OCI-LY3 (cell line): ENCODE measurements around the gene FOXJ3.

Experiments
- H2AFZ ChIP-seq: fragments of 200-600, 300-600 bp; shearing (Covaris generic); 2 replicates; pipeline ENCODE4 v1.6.0; 2014; ENCODE audit warnings: antibody characterized with exemption, low read depth, low read length
- H3K27ac ChIP-seq: fragments of 200-600, 300-600 bp; sonication (generic); 2 replicates; pipeline ENCODE4 v1.5.1; 2014; ENCODE audit warnings: mild to moderate bottlenecking, low read length, moderate library complexity, mixed read lengths
- H3K27me3 ChIP-seq: fragments of 200-600, 300-600 bp; sonication (generic); 2 replicates; pipeline ENCODE4 v1.6.1; 2014; ENCODE audit warnings: low read depth, low read length, mixed read lengths
- H3K36me3 ChIP-seq: fragments of 200-600, 300-600 bp; sonication (generic); replicated peaks from 2 replicates; pipeline ENCODE3; 2014; ENCODE audit warnings: low read depth, low read length, mixed read lengths
- H3K4me1 ChIP-seq: fragments of 300-600, 200-600 bp; sonication (generic); 2 replicates; pipeline ENCODE4 v1.6.1; 2014; ENCODE audit warnings: low read length, mixed read lengths
- H3K4me2 ChIP-seq: fragments of 200-600, 300-600 bp; sonication (generic); 2 replicates; pipeline ENCODE4 v1.6.1; 2014; ENCODE audit warnings: low read length, mixed read lengths
- H3K4me3 ChIP-seq: fragments of 300-600, 200-600 bp; sonication (generic); 2 replicates; pipeline ENCODE4 v1.5.1; 2014; ENCODE audit warnings: antibody characterized with exemption, mild to moderate bottlenecking, low read length, moderate library complexity
- H3K79me2 ChIP-seq: fragments of 300-600, 200-600 bp; shearing (Covaris generic); 2 replicates; pipeline ENCODE4 v1.6.1; 2014; ENCODE audit warnings: mild to moderate bottlenecking, low read length, mixed read lengths
- H3K9ac ChIP-seq: fragments of 300-600, 200-600 bp; shearing (Covaris generic); 2 replicates; pipeline ENCODE4 v1.6.0; 2014; ENCODE audit warnings: mild to moderate bottlenecking, low read length, moderate library complexity
- H3K9me3 ChIP-seq: fragments of 200-600, 300-600 bp; shearing (Covaris generic); 2 replicates; pipeline ENCODE4 v1.6.1; 2014; ENCODE audit warnings: low read length, mixed read lengths; ENCODE audit not compliant: insufficient read depth
- H4K20me1 ChIP-seq: fragments of 200-600, 300-600 bp; sonication (generic); 2 replicates; pipeline ENCODE4 v1.6.1; 2016; ENCODE audit warnings: low read length, mixed read lengths; ENCODE audit not compliant: insufficient read depth
- CTCF ChIP-seq: fragments of 200-600, 300-600 bp; sonication (generic); IDR thresholded peaks from 2 replicates; pipeline ENCODE4 v1.5.1; 2014; ENCODE audit warnings: antibody characterized with exemption, low read length, low read depth
- EZH2phosphoT487 ChIP-seq: fragments of 200-600 bp; shearing (Covaris generic); IDR thresholded peaks from 2 replicates; pipeline ENCODE4 v1.6.1; 2018; ENCODE audit warnings: antibody characterized with exemption, mixed run types, low read depth

Gene FOXJ3

GRCh38 chr1:42368096-42368795 lies 33.2 kb upstream of the FOXJ3 start:
- H4K20me1 ChIP-seq = no peaks in the 10 kb centered on the region
- no peak for TF ChIP-seq EZH2phosphoT487
- no peak for TF ChIP-seq CTCF
- H3K9ac ChIP-seq = no peak overlapping the region
- H3K4me1 ChIP-seq = no peaks in the 10 kb centered on the region
- no peaks in the 10 kb centered on the region for H3K9me3 ChIP-seq
- H3K79me2 ChIP-seq = no peaks in the 10 kb centered on the region
- H3K36me3 ChIP-seq = no peaks in the 10 kb centered on the region
- no peaks in the 10 kb centered on the region; the same call in 1 of the 2 replicates for H3K27me3 ChIP-seq
- H3K4me3 ChIP-seq = no peak overlapping the region
- H3K27ac ChIP-seq = no peak overlapping the region
- H2AFZ ChIP-seq = no peak overlapping the region
- no peak overlapping the region for H3K4me2 ChIP-seq

- H4K20me1 ChIP-seq = no peaks in the 10 kb centered on the region
- no peak overlapping the region for H3K9ac ChIP-seq
- no peaks in the 10 kb centered on the region for H3K36me3 ChIP-seq
- H3K4me3 ChIP-seq = no peak overlapping the region
- H3K4me1 ChIP-seq = no peaks in the 10 kb centered on the region
- H3K4me2 ChIP-seq = no peak overlapping the region
- H3K9me3 ChIP-seq = no peaks in the 10 kb centered on the region
- no peak overlapping the region for H3K27ac ChIP-seq
- H2AFZ ChIP-seq = no peak overlapping the region
- no peaks in the 10 kb centered on the region for H3K79me2 ChIP-seq
- no peaks in the 10 kb centered on the region; the same call in 1 of the 2 replicates for H3K27me3 ChIP-seq
- TF ChIP-seq EZH2phosphoT487 (no peak), CTCF (no peak)
Measured at GRCh38 chr1:42365118-42365517, 30.1 kb upstream of the FOXJ3 start.

GRCh38 chr1:42364542-42364941 lies 29.5 kb upstream of the FOXJ3 start:
- TF ChIP-seq CTCF (no peak), EZH2phosphoT487 (no peak)
- no peaks in the 10 kb centered on the region for H3K9me3 ChIP-seq
- H3K36me3 ChIP-seq = no peaks in the 10 kb centered on the region
- no peak overlapping the region for H3K9ac ChIP-seq
- no peak overlapping the region for H3K27ac ChIP-seq
- no peaks in the 10 kb centered on the region; the same call in 1 of the 2 replicates for H3K27me3 ChIP-seq
- no peaks in the 10 kb centered on the region for H4K20me1 ChIP-seq
- H3K4me2 ChIP-seq = no peak overlapping the region
- H2AFZ ChIP-seq = no peak overlapping the region
- no peaks in the 10 kb centered on the region for H3K79me2 ChIP-seq
- no peak overlapping the region for H3K4me3 ChIP-seq
- no peaks in the 10 kb centered on the region for H3K4me1 ChIP-seq

GRCh38 chr1:42364089-42364488 lies 29.1 kb upstream of the FOXJ3 start:
- H2AFZ ChIP-seq = no peak overlapping the region
- H3K9ac ChIP-seq = no peak overlapping the region
- no peak overlapping the region for H3K4me3 ChIP-seq
- no peaks in the 10 kb centered on the region for H3K36me3 ChIP-seq
- no peaks in the 10 kb centered on the region for H3K4me1 ChIP-seq
- no peaks in the 10 kb centered on the region for H4K20me1 ChIP-seq
- no peak overlapping the region for H3K4me2 ChIP-seq
- H3K9me3 ChIP-seq = no peaks in the 10 kb centered on the region
- H3K79me2 ChIP-seq = no peaks in the 10 kb centered on the region
- H3K27me3 ChIP-seq = no peaks in the 10 kb centered on the region; the same call in 1 of the 2 replicates
- TF ChIP-seq EZH2phosphoT487 = no peak
- no peak for TF ChIP-seq CTCF
- H3K27ac ChIP-seq = no peak overlapping the region
